ENCODE data around the gene NUBP2. TPM values are rescaled to one million over a fixed set of nuclear protein-coding genes. Genes with fewer than 3 reads are reported as not detected.

Gene NUBP2
- total RNA-seq, 1 experiment from 2014 or later, result 89.2 TPM

- ATAC-seq, result no peak
- POLR2A ChIA-PET, result no interaction called here
- Mint-ChIP-seq H3K36me3 (peaks cover 4% of the 10 kb centered on the region), H3K4me1 (no peaks in the 10 kb centered on the region), H3K9me3 (no peaks in the 10 kb centered on the region), H3K4me3 (no peak overlapping the region), H3K27me3 (ENCODE audit: low read depth) (no peaks in the 10 kb centered on the region), H3K27ac (no peak overlapping the region)
- no peak for DNase-seq (ENCODE audit: low spot score)
- CTCF ChIA-PET, result interaction anchor here (0.5 to 1.1 kb wide), 2 partner anchors 40 to 202 kb away, joined by 3 to 4 read pairs; partner anchors contain the start of gene MAPK8IP3
- TF ChIP-seq, protein P1, sequence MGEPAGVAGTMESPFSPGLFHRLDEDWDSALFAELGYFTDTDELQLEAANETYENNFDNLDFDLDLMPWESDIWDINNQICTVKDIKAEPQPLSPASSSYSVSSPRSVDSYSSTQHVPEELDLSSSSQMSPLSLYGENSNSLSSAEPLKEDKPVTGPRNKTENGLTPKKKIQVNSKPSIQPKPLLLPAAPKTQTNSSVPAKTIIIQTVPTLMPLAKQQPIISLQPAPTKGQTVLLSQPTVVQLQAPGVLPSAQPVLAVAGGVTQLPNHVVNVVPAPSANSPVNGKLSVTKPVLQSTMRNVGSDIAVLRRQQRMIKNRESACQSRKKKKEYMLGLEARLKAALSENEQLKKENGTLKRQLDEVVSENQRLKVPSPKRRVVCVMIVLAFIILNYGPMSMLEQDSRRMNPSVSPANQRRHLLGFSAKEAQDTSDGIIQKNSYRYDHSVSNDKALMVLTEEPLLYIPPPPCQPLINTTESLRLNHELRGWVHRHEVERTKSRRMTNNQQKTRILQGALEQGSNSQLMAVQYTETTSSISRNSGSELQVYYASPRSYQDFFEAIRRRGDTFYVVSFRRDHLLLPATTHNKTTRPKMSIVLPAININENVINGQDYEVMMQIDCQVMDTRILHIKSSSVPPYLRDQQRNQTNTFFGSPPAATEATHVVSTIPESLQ (CRISPR knock-in tag; IDR thresholded peaks at IDR 0.05), result no peak
- TF ChIP-seq ATF1 (CRISPR knock-in tag; IDR thresholded peaks at IDR 0.05) (no peak), CBFB (CRISPR knock-in tag; IDR thresholded peaks at IDR 0.05; ENCODE audit: low read depth) (no peak), ZNF317 (CRISPR knock-in tag; IDR thresholded peaks at IDR 0.05; ENCODE audit: borderline replicate concordance, low read depth) (no peak), SP1 (CRISPR knock-in tag; conservative IDR thresholded peaks at IDR 0.05) (no peak), ZBTB21 (CRISPR knock-in tag; IDR thresholded peaks at IDR 0.05; ENCODE audit: borderline replicate concordance) (no peak), ETV6 (CRISPR knock-in tag; IDR thresholded peaks at IDR 0.05) (no peak), IRF2 (CRISPR knock-in tag; IDR thresholded peaks at IDR 0.05; ENCODE audit: borderline replicate concordance, low read depth) (no peak), ZNF219 (CRISPR knock-in tag; IDR thresholded peaks at IDR 0.05; ENCODE audit: borderline replicate concordance) (no peak), CDX4 (CRISPR knock-in tag; IDR thresholded peaks at IDR 0.05; ENCODE audit: borderline replicate concordance) (no peak), TCF7 (CRISPR knock-in tag; IDR thresholded peaks at IDR 0.05; ENCODE audit: low read depth) (no peak), MXD4 (CRISPR knock-in tag; IDR thresholded peaks at IDR 0.05; ENCODE audit: borderline replicate concordance) (no peak), ZNF512 (CRISPR knock-in tag; IDR thresholded peaks at IDR 0.05; ENCODE audit: borderline replicate concordance) (no peak), ZNF121 (CRISPR knock-in tag; IDR thresholded peaks at IDR 0.05) (no peak)
- TF ChIP-seq, protein P2, sequence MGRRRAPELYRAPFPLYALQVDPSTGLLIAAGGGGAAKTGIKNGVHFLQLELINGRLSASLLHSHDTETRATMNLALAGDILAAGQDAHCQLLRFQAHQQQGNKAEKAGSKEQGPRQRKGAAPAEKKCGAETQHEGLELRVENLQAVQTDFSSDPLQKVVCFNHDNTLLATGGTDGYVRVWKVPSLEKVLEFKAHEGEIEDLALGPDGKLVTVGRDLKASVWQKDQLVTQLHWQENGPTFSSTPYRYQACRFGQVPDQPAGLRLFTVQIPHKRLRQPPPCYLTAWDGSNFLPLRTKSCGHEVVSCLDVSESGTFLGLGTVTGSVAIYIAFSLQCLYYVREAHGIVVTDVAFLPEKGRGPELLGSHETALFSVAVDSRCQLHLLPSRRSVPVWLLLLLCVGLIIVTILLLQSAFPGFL (CRISPR knock-in tag; IDR thresholded peaks at IDR 0.05; ENCODE audit: borderline replicate concordance), result no peak
Observed at GRCh38 chr16:1745900-1746692, 36.7 kb upstream of the NUBP2 start.

- Mint-ChIP-seq H3K9me3 (no peaks in the 10 kb centered on the region), H3K36me3 (peaks cover 4% of the 10 kb centered on the region), H3K27me3 (ENCODE audit: low read depth) (no peaks in the 10 kb centered on the region), H3K4me1 (no peaks in the 10 kb centered on the region), H3K4me3 (no peak overlapping the region), H3K27ac (no peak overlapping the region)
- ChIA-PET POLR2A (interaction anchor here (0.5 kb wide), 1 partner anchor 161 kb away, joined by 3 read pairs; no protein-coding TSS in a partner anchor), CTCF (no interaction called here)
- DNase-seq (ENCODE audit: low spot score) (no peak), ATAC-seq (no peak)
- no peak for TF ChIP-seq SOX15 (CRISPR knock-in tag; IDR thresholded peaks at IDR 0.05)
- TF ChIP-seq JAZF1 (CRISPR knock-in tag; IDR thresholded peaks at IDR 0.05), result no peak
- no peak for TF ChIP-seq CREB1 (CRISPR knock-in tag; IDR thresholded peaks at IDR 0.05)
- no peak for TF ChIP-seq IRF2 (CRISPR knock-in tag; IDR thresholded peaks at IDR 0.05; ENCODE audit: borderline replicate concordance, low read depth)
- TF ChIP-seq, protein P1 (CRISPR knock-in tag; IDR thresholded peaks at IDR 0.05), result no peak
- no peak for TF ChIP-seq HMGXB4 (CRISPR knock-in tag; IDR thresholded peaks at IDR 0.05)
- TF ChIP-seq, protein P3, sequence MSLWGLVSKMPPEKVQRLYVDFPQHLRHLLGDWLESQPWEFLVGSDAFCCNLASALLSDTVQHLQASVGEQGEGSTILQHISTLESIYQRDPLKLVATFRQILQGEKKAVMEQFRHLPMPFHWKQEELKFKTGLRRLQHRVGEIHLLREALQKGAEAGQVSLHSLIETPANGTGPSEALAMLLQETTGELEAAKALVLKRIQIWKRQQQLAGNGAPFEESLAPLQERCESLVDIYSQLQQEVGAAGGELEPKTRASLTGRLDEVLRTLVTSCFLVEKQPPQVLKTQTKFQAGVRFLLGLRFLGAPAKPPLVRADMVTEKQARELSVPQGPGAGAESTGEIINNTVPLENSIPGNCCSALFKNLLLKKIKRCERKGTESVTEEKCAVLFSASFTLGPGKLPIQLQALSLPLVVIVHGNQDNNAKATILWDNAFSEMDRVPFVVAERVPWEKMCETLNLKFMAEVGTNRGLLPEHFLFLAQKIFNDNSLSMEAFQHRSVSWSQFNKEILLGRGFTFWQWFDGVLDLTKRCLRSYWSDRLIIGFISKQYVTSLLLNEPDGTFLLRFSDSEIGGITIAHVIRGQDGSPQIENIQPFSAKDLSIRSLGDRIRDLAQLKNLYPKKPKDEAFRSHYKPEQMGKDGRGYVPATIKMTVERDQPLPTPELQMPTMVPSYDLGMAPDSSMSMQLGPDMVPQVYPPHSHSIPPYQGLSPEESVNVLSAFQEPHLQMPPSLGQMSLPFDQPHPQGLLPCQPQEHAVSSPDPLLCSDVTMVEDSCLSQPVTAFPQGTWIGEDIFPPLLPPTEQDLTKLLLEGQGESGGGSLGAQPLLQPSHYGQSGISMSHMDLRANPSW (CRISPR knock-in tag; conservative IDR thresholded peaks at IDR 0.05; ENCODE audit: low read depth), result no peak
Observed at GRCh38 chr16:1746693-1747195, 36.0 kb upstream of the NUBP2 start.
